ENCODE data around the gene CCND3. TPM values are rescaled to one million over a fixed set of nuclear protein-coding genes. Genes with fewer than 3 reads are reported as not detected.

CCND3 gene
- total and polyA plus RNA-seq, 10 of the 15 experiments (the other 5 are each of a cell fraction or from before 2014, with no cell fraction given) = 6.0 to 86.4 (median 31.5) TPM

DNA sequence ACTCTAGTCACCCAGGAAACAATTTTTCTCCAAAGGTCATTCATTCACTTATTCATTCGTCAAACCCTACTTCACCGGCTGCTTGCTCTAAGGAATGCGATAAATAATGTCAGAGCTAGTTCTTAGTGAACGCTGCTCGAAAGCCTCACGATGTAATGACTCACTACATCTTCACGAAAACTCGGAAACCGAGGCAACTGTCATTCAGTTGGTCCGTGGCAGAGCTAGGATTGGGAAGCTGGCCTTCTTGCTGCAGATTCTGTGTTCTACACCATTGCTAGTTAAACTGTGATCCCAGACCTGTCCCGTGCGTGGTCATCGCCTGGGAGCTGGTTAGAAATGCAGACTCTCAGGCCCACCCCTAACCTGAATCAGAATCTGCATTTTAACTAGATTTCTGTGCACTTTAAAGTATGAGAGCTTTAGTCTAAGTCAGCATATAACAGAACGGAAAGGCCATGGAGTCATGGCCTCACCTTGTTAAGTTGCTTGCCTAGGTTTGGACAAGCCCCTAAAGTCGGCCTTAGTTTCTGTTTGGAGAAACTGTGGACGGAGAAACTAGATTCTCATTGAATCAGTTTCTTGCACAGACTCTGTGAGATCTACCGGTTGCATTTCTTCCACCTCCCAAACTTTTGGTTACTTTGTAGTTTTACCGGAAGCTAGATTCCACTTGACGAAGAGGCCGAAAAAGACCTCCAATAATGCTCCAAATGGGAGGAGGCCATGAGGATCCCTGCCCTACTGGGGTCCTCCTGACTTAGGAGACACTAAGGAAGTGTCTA is 651 bp upstream of the CCND3 start:
- H3K4me1 ChIP-seq (ENCODE audit: control insufficient read depth, insufficient read depth, low read length) = peaks cover 24% of the 10 kb centered on the region
- CTCF ChIA-PET = interaction anchor here (0.7 to 13.2 kb wide), 10 partner anchors 13 to 425 kb away, joined by 3 to 193 read pairs (median 3); partner anchors contain the start of genes BYSL, MED20 and TOMM6

More for the DNA sequence above, 651 bp upstream of the CCND3 start:
- intact Hi-C loops (cut with micrococcal nuclease; ENCODE audit: unreplicated experiment) (loop anchor here (5.0 kb wide), 2 partner anchors 85 to 270 kb away; no protein-coding TSS in a partner anchor), in situ Hi-C loops (cut with MboI) (no loop called here)
- DNase-seq (ENCODE audit: low read depth, low spot score) = no peak
- Histone ChIP-seq H3K9me3 (replicated peaks; ENCODE audit: control insufficient read depth, insufficient read depth, low read length) (no peaks in the 10 kb centered on the region), H3K27me3 (replicated peaks in 1 of 2; ENCODE audit: control insufficient read depth in 2 of 2, insufficient read depth in 2 of 2, low read length in 1 of 2) (no peaks in the 10 kb centered on the region), H3K4me3 (peak overlapping the region; percentile 98), H3K27ac (ENCODE audit: control insufficient read depth, insufficient read depth) (peak overlapping the region; percentile 22), H3K4me2 (ENCODE audit: control insufficient read depth, insufficient read depth) (peak overlapping the region; percentile 89), H2AFZ (ENCODE audit: control insufficient read depth, low read depth, low read length) (peak overlapping the region; percentile 83), H3K9ac (ENCODE audit: control insufficient read depth, insufficient read depth, low read length) (peak overlapping the region; percentile 30), H3K36me3 (ENCODE audit: control insufficient read depth in 2 of 2, insufficient read depth in 2 of 2, low read length in 1 of 2) (no peaks in the 10 kb centered on the region; a peak in 2 of 4 replicates), H3K79me2 (ENCODE audit: control insufficient read depth, insufficient read depth, low read length) (peaks cover 35% of the 10 kb centered on the region), H4K20me1 (ENCODE audit: control insufficient read depth, insufficient read depth) (no peaks in the 10 kb centered on the region)
- POLR2A ChIA-PET = interaction anchor here (0.5 to 1.0 kb wide), 3 partner anchors 97 to 1950 kb away, joined by 4 to 7 read pairs (median 5); no protein-coding TSS in a partner anchor
- ATAC-seq = no peak
- SMC1A ChIA-PET (ENCODE audit: uncharacterized antibody, unreplicated experiment) = interaction anchor here (0.6 to 12.4 kb wide), 12 partner anchors 8 to 953 kb away, joined by 3 to 138 read pairs (median 4); partner anchors contain the start of genes RPL7L1 and TAF8
- RAD21 ChIA-PET (ENCODE audit: unreplicated experiment) = interaction anchor here (0.6 to 6.4 kb wide), 5 partner anchors 10 to 100 kb away, joined by 3 to 69 read pairs (median 5); partner anchors contain the start of genes BYSL and MED20
- WGBS (ENCODE audit: insufficient coverage, insufficient replicate concordance, low lambda C conversion rate, missing lambda C conversion rate) = 31% methylated on average over 20 of the region's 20 CpGs
- FAIRE-seq = peak; percentile 75
- TF ChIP-seq PML (IDR thresholded peaks at IDR 0.05; ENCODE audit: low read length) (0 out of 2 replicates have a peak, but pooled peaks have one; percentile 52), POLR2A (IDR thresholded peaks at IDR 0.05; ENCODE audit: low read depth, low read length) (no peak)
- TF ChIP-seq, protein P1, sequence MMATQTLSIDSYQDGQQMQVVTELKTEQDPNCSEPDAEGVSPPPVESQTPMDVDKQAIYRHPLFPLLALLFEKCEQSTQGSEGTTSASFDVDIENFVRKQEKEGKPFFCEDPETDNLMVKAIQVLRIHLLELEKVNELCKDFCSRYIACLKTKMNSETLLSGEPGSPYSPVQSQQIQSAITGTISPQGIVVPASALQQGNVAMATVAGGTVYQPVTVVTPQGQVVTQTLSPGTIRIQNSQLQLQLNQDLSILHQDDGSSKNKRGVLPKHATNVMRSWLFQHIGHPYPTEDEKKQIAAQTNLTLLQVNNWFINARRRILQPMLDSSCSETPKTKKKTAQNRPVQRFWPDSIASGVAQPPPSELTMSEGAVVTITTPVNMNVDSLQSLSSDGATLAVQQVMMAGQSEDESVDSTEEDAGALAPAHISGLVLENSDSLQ (IDR thresholded peaks at IDR 0.05) = 0 out of 2 replicates have a peak, but pooled peaks have one; percentile 12
- BruUV-seq (replicated peaks) = TSS peak; percentile 89

Data from GM12878 (cell line).